ENCODE measurements around the gene C11orf97. TPM values are rescaled to one million over a fixed set of nuclear protein-coding genes. Genes with fewer than 3 reads are reported as not detected.

C11orf97 gene
- total and polyA plus RNA-seq, 2 donors (not counting 1 experiment from before 2014, with no cell fraction given): not detected

- H3K27ac ChIP-seq (ENCODE audit: low read length in 2 of 2): no peak overlapping the region
- CTCF ChIA-PET: interaction anchor here (0.6 to 2.9 kb wide), 7 partner anchors 12 to 623 kb away, joined by 3 to 16 read pairs (median 4); no protein-coding TSS in a partner anchor
- H3K36me3 ChIP-seq (replicated peaks in 1 of 2; ENCODE audit: control extremely low read depth in 1 of 2, control insufficient read depth in 1 of 2, extremely low read depth in 1 of 2, insufficient read depth in 2 of 2, low read length in 1 of 2): no peaks in the 10 kb centered on the region
Measured at GRCh38 chr11:94518300-94518699, 6.0 kb downstream of the C11orf97 start.

More at GRCh38 chr11:94518300-94518699, 6.0 kb downstream of the C11orf97 start:
- intact Hi-C loops (cut with micrococcal nuclease): no loop called here
- H4K20me1 ChIP-seq (ENCODE audit: control insufficient read depth, insufficient read depth, low read length, poor library complexity, severe bottlenecking): no peaks in the 10 kb centered on the region
- H3K4me2 ChIP-seq (replicated peaks; ENCODE audit: low read depth, low read length, poor library complexity, severe bottlenecking): no peak overlapping the region
- no peak overlapping the region for H3K4me3 ChIP-seq (ENCODE audit: control extremely low read depth in 1 of 5, extremely low read depth in 1 of 5, insufficient read depth in 1 of 5, low read depth in 2 of 5, low read length in 4 of 5)
- Mint-ChIP-seq H3K27me3 (peaks cover 32% of the 10 kb centered on the region), H3K4me1 (no peaks in the 10 kb centered on the region), H3K9me3 (ENCODE audit: insufficient read depth) (no peaks in the 10 kb centered on the region), H3K27ac (no peak overlapping the region), H3K4me3 (no peak overlapping the region)
- no CpG with 5 or more reads among the region's 4 CpGs for WGBS (ENCODE audit: insufficient coverage)
- POLR2A ChIA-PET: no interaction called here
- H3K9me3 ChIP-seq (ENCODE audit: control extremely low read depth in 1 of 3, control insufficient read depth in 2 of 3, insufficient read depth in 1 of 3, low read length in 2 of 3): no peaks in the 10 kb centered on the region
- peaks cover 0 to 8% (median 3%) of the 10 kb centered on the region in 4 experiments for H3K27me3 ChIP-seq (replicated peaks in 1 of 4; ENCODE audit: control extremely low read depth in 1 of 4, control insufficient read depth in 3 of 4, insufficient read depth in 4 of 4, low read length in 3 of 4)
- H2AFZ ChIP-seq (ENCODE audit: insufficient read depth, low read depth, low read length, poor library complexity, severe bottlenecking): no peak overlapping the region
- no peak for DNase-seq
- TF ChIP-seq EZH2 (IDR thresholded peaks at IDR 0.05; ENCODE audit: borderline replicate concordance, insufficient read depth, low read depth, low read length, poor library complexity, severe bottlenecking) (no peak), CTCF (IDR thresholded peaks at IDR 0.05) (no peak)
- H3K4me1 ChIP-seq (ENCODE audit: control insufficient read depth in 2 of 2, insufficient read depth in 2 of 2, low read length in 2 of 2): no peaks in the 10 kb centered on the region
- no peak for ATAC-seq (ENCODE audit: low read depth)
- no peak overlapping the region for H3K9ac ChIP-seq (ENCODE audit: low read length)
- no peaks in the 10 kb centered on the region for H3K79me2 ChIP-seq (ENCODE audit: control insufficient read depth, insufficient read depth, low read length)
